Prostate gland (tissue), 2 donors: Measurements from ENCODE around the gene SMIM15. TPM values are rescaled to one million over a fixed set of nuclear protein-coding genes. Genes with fewer than 3 reads are reported as not detected.

Source experiments
- DNase-seq: peaks from one replicate; pipeline ENCODE4 v3.0.0-alpha.2; 2019; ENCODE audit warnings: low spot score
- H3K27ac ChIP-seq, 2 donors: fragments of 200-600 bp; sonication (generic); 2 replicates each; pipeline ENCODE4 v1.5.1; 2017 to 2019
- H3K27me3 ChIP-seq: fragments of 200-600 bp; sonication (generic); replicated peaks from 2 replicates; pipeline ENCODE4 v1.5.1; 2019; ENCODE audit not compliant: insufficient read depth
- H3K36me3 ChIP-seq, 2 donors: fragments of 200-600 bp; sonication (generic); 1 replicate in 1 of 2; 2 replicates in 1 of 2; pipeline versions ENCODE4 v1.5.1 to v1.8.1; 2017 to 2019
- H3K4me1 ChIP-seq: fragments of 200-600 bp; sonication (generic); replicated peaks from 2 replicates; pipeline ENCODE4 v1.5.1; 2019
- H3K4me3 ChIP-seq, 2 donors: fragments of 200-600 bp; sonication (generic); 2 replicates each; pipeline ENCODE4 v1.5.1; 2017 to 2019
- H3K9me3 ChIP-seq: fragments of 200-600 bp; sonication (generic); 2 replicates; pipeline ENCODE4 v1.5.1; 2017
- POLR2A ChIP-seq: fragments of 450-650 bp; IDR thresholded peaks from one replicate; pipeline ENCODE4 v1.6.1; 2016; ENCODE audit warnings: antibody characterized with exemption, mild to moderate bottlenecking
- POLR2AphosphoS5 ChIP-seq: sonication (generic); formaldehyde crosslinking; IDR thresholded peaks from one replicate; pipeline ENCODE4 v1.6.1; 2017; ENCODE audit warnings: antibody characterized with exemption
- WGBS: methylation state at CpG from one replicate; pipeline ENCODE4 v1.1.5; 2018; 5-methylcytosine and 5-hydroxymethylcytosine counted together
- intact Hi-C: fragments of 100-400 bp; cut with DNase I; formaldehyde crosslinking; loops from one replicate; pipeline ENCODE4 v1.14.2; 2022
- total RNA-seq, 2 donors: library from RNA; depleted of rRNA; stranded (reverse); fragments of >200 nt; gene quantifications; one replicate each; pipeline ENCODE4 v1.1.0, GENCODE V29; 2016
- TF ChIP-seq, protein P1 (sequence below), 4 experiments: fragments of 200-600 bp in 2 of 4; fragments of 450-650 bp in 2 of 4; sonication (generic) in 2 of 4; IDR thresholded peaks; 1 replicate in 3 of 4; 2 replicates in 1 of 4; pipeline ENCODE4 v1.5.1; 2016 to 2019; ENCODE audit warnings: antibody characterized with exemption in 4 of 4, mild to moderate bottlenecking in 2 of 4, moderate library complexity in 2 of 4

The SMIM15 gene
- total RNA-seq, 2 donors from 2014 or later: 30.0 to 53.1 TPM

DNA sequence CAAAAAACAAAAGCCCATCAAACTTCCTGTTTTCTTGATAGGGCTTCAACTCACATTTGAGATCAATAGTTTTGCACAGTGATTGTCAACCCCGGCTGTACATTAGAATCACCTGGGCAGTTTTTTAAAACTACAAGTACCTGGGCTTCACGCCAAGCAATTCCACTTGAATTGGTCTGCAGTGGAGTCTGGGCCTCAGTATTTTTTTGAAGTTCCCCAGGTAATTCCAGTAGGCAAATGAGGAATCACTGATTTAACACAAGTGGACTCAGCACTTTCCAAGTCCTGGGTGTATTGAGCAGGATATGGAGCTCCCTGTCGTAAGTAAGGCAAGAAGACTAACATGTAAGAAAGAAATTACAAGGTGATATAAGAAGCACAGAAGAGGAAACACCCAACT, 14.8 kb upstream of the SMIM15 start:
- Histone ChIP-seq H3K27ac (no peak overlapping the region), H3K4me1 (no peaks in the 10 kb centered on the region), H3K27me3 (no peaks in the 10 kb centered on the region), H3K4me3 (no peak overlapping the region), H3K36me3 (no peaks in the 10 kb centered on the region), H3K9me3 (no peaks in the 10 kb centered on the region)
- TF ChIP-seq POLR2AphosphoS5: no peak
- no peak for TF ChIP-seq POLR2A
- TF ChIP-seq, protein P1, sequence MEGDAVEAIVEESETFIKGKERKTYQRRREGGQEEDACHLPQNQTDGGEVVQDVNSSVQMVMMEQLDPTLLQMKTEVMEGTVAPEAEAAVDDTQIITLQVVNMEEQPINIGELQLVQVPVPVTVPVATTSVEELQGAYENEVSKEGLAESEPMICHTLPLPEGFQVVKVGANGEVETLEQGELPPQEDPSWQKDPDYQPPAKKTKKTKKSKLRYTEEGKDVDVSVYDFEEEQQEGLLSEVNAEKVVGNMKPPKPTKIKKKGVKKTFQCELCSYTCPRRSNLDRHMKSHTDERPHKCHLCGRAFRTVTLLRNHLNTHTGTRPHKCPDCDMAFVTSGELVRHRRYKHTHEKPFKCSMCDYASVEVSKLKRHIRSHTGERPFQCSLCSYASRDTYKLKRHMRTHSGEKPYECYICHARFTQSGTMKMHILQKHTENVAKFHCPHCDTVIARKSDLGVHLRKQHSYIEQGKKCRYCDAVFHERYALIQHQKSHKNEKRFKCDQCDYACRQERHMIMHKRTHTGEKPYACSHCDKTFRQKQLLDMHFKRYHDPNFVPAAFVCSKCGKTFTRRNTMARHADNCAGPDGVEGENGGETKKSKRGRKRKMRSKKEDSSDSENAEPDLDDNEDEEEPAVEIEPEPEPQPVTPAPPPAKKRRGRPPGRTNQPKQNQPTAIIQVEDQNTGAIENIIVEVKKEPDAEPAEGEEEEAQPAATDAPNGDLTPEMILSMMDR (IDR thresholded peaks at IDR 0.05): no peak
- no peak for DNase-seq
- intact Hi-C loops: no loop called here
- 97% methylated on average over 3 of the region's 3 CpGs for WGBS

DNA sequence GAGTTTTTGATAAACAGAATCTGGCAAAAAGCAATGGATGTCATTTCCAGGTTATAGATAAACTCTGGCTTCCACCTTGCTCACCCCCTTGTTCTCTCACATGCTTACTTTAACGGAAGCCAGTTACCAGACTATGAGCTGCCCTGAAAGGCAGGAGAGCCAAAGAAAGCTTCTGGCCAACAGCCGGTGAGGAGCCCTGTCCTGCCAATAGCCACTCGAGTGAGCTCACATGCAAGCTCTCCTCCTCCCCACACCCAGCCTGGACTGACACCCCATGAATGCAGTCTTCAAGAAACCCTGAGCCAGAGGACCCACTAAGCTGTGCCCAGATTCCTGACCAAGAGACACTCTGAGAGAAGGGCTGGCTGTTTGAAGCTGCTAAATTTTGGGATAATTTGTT, 14.4 kb upstream of the SMIM15 start:
- H3K4me1 ChIP-seq: no peaks in the 10 kb centered on the region
- H3K27ac ChIP-seq: no peak overlapping the region
- no peak for DNase-seq
- H3K27me3 ChIP-seq: no peaks in the 10 kb centered on the region
- no peaks in the 10 kb centered on the region for H3K36me3 ChIP-seq
- intact Hi-C loops: no loop called here
- 89% methylated on average over 3 of the region's 3 CpGs for WGBS
- H3K4me3 ChIP-seq: no peak overlapping the region
- TF ChIP-seq POLR2A: no peak
- TF ChIP-seq, protein P1 (IDR thresholded peaks at IDR 0.05): no peak
- no peak for TF ChIP-seq POLR2AphosphoS5
- no peaks in the 10 kb centered on the region for H3K9me3 ChIP-seq

DNA sequence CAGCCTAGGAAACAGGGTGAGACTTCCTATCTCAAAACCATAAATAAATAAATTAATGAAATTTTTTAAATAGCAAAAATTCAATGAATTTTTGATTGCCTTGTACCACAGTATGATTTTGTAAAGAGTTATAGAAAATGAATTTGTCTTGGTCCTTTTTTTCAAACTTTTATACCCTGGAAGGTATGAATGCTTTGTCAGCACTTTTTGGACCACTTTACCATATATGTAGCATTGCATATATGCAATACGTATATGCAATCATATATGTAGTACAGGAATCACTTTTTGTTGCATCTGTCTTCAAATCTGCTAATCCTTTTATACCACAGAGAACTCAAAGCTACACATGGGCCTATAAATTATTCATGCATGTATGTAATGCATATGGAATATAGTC, 9.2 kb upstream of the SMIM15 start:
- Histone ChIP-seq H3K9me3 (no peaks in the 10 kb centered on the region), H3K4me1 (no peaks in the 10 kb centered on the region), H3K27ac (no peak overlapping the region), H3K36me3 (no peaks in the 10 kb centered on the region), H3K27me3 (no peaks in the 10 kb centered on the region), H3K4me3 (no peak overlapping the region)
- intact Hi-C loops: no loop called here
- TF ChIP-seq, protein P1 (IDR thresholded peaks at IDR 0.05): no peak
- TF ChIP-seq POLR2A: no peak
- no peak for TF ChIP-seq POLR2AphosphoS5
- WGBS: 89% methylated on average over 1 of the region's 1 CpG
- DNase-seq: no peak

DNA sequence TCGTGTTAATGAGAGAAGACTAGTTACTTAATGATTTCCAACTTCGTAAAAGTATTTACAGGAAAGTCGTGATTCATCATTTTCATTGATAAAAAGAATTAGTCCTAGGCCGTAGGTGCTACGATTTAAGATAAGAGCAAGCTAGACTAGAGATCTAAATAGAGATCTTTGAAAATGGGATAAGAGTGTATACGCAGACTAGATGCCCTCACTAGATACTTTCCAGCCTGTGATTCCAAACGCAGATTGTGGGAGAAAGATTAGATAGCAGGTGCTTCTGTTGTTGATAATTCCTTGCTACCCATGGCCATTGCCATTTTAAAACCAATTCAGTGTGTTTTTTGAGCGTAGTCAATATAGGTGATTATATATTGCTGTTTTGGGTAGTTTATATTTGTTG, 6.7 kb upstream of the SMIM15 start:
- no peak for DNase-seq
- TF ChIP-seq, protein P1 (IDR thresholded peaks at IDR 0.05): no peak
- H3K4me3 ChIP-seq: no peak overlapping the region
- no peaks in the 10 kb centered on the region for H3K36me3 ChIP-seq
- no peaks in the 10 kb centered on the region for H3K27me3 ChIP-seq
- intact Hi-C loops: loop anchor here (10.0 kb wide), 1 partner anchor 466 kb away; no protein-coding TSS in a partner anchor
- no peaks in the 10 kb centered on the region for H3K9me3 ChIP-seq
- no peak overlapping the region for H3K27ac ChIP-seq
- no peaks in the 10 kb centered on the region for H3K4me1 ChIP-seq
- 89% methylated on average over 8 of the region's 8 CpGs for whole genome bisulfite sequencing

DNA sequence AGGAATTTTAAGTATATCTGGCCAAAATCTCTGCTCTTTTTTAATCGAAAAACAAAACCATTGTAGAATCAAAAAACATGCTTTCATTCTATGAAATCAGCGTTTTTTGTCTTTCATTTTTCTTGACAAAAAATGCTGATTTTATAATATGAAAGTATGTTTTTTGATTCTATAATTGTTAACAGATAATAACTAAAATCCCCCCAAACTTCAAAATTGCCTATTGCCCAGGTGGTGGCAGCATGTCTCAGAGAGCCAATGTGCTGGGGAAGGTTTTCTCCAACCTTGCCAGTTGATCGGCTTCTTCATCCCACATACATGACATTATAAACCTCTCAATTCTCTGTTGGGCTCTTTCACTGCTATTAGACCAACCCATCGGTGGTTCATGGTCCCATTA, 5.1 kb upstream of the SMIM15 start:
- TF ChIP-seq, protein P1 (IDR thresholded peaks at IDR 0.05): peak in 3 of 4 experiments; percentile 14 to 36 (median 34)
- TF ChIP-seq POLR2AphosphoS5 (no peak), POLR2A (no peak)
- no peak overlapping the region for H3K27ac ChIP-seq
- WGBS: 59% methylated on average over 4 of the region's 4 CpGs
- intact Hi-C loops: loop anchor here (10.0 kb wide), 1 partner anchor 467 kb away; no protein-coding TSS in a partner anchor
- peak; percentile 16 for DNase-seq
- no peaks in the 10 kb centered on the region for H3K27me3 ChIP-seq
- no peaks in the 10 kb centered on the region for H3K9me3 ChIP-seq
- H3K4me3 ChIP-seq: no peak overlapping the region
- H3K4me1 ChIP-seq: no peaks in the 10 kb centered on the region
- no peaks in the 10 kb centered on the region for H3K36me3 ChIP-seq
